Dedifferentiated amniotic fluid mesenchymal stem cell (primary cell): Measurements from ENCODE around the gene CASKIN1.
A peak's percentile ranks its signal among the peaks of the same experiment; 100 is the strongest.
"Not testable (repeated sequence)": the region's sequence is repeated elsewhere in the genome, so short reads cannot be mapped to it uniquely, and the experiment has no call there.

Experiments
- DNase-seq: peaks from one replicate; pipeline ENCODE4 v3.0.0-alpha.2; 2016; ENCODE audit errors: extremely low spot score

The CASKIN1 gene

DNA sequence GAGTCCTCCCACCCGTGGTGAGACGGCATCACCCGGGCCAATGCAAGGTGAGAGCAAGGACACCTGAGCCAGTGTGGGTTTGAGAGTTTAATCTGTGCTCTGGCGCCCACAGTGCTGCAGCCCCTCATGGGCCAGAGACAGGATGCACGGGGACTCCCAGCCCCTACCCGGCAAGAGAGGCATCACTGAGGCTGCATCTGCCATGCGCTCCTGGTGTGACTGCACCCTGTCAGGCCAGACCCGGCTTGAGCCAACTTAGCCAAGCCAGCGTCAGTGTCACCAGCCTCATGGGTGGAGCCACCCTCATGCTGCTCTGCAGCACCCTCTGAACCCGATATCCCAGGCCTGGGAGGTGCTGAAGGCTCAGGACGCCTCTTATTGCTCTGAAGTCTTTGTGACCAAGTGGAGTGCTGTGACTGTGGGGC lies 15.5 kb upstream of the CASKIN1 start:
- no peak for DNase-seq

DNA sequence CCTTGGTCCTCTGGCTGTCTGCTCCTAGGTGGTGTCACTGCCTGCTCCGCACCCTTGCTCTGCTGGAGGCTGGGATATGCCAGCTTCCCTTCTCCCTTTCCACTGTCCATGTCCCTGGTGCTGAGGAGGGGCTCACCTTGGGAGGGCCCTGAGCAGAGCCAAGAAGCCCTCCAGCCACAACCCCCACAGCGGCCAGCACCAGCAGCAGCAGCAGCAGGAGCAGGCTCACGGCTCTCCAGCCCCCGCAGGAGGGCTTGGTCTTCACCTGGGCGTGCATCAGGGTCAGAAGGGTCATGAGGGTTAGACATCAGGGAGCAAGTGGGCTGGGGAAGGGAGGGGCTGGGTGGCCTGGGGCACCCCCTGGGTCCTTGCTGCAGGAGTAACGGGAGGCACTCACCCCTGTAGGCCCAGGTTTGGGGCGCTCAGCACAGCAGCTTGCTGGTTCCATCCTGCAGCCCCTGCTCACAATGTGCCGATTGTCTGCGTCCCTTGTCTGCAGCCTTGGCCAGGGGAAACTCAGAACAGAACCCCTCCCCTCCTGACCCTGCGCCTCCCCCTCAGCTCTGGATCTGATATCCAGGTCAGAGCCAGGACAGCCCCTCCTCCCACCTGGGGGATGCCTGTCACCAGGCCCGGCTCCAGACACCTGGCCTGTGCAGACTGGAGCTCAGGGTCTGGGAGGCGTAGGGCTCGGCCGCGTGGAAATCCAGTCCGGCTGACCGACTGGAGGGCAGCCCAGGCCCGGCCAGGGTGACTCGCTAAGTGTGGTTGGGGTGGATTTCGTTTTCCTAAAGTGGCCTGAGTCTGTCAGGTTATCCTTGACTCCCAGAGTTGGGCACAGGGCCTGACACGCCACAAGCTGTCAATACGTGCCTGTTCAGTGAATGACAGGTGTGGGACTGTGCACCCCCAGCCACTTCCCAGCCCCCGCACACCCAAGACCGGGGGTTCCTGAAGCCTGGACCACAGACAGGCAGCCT lies 14.3 kb upstream of the CASKIN1 start, which contains the start of gene BRICD5:
BRICD5 (minus strand) TSS at position 478 of the 980 bp plus-strand sequence; CDS start at position 448, 30 bp downstream.
- no peak for DNase-seq

DNA sequence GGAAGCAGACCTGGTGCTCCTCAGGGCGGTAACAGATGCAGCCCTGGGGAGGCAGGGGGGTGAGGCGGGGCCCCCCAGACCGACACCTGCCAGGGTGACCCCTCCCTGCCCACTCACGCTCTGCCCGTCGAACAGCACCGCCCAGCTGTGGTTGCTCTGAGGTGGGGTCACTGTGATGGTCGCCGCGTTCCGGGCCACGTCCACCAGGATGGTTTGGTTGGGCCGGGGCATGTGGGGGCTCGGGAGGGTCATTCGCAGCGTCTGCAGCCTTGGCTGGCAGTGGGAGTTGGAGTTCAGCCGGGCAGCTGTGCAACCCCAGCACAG lies 13.6 kb upstream of the CASKIN1 start:
- no peak for DNase-seq

DNA sequence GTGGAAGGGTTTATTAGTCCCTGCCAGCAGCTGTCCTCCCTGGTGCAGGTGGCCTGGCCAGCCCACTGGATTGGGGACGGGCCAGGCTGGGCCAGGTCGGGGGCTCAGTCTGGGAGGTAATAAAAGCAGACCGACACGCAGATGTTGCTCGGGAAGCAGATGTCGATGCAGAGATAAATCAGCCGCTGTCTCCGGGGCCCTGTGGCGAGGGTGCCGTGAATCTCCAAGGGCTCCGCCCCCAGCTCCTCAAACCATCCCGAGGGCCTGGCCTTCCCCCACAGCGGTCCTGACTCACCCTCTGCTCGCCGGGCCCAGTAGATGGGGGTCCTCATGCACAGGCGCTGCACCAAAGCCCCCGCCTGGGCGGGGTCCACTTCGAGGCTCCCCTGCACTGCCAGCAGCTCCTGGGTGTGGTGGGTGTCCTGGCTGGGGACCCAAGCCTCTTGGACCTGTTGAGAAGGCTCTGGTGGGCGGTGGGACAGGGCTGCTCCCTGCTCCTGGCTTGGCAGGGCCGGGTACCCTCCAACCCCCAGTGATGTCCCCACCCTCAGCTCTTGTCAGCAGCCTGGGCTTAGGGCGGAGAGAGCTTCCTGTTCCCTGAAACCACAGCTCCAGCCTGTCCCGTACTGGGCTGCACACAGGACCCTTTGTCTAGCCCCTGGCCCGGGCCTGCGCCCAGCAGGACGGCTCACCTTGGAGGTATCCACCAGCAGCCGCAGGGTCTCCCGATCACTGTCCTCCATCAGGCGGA lies 13.0 kb upstream of the CASKIN1 start:
- no peak for DNase-seq

DNA sequence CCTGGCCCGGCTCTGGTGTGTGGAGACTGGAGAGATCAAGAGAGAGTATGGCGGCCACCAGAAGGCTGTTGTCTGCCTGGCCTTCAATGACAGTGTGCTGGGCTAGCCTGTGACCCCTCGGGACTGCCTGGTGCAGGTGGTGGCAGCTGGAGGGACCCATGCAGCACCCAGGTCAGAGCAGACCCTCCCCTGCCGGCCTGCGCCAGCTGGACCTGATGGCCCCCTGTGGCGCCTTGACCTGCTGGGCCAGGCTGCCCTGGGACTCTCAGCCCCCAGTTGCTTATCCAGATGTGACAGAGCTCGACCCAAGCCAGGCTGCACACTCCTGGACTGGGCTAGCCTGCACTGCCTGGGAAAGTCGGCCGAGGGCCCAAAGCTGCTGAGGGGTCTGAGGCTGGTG lies 12.4 kb upstream of the CASKIN1 start:
- no peak for DNase-seq

DNA sequence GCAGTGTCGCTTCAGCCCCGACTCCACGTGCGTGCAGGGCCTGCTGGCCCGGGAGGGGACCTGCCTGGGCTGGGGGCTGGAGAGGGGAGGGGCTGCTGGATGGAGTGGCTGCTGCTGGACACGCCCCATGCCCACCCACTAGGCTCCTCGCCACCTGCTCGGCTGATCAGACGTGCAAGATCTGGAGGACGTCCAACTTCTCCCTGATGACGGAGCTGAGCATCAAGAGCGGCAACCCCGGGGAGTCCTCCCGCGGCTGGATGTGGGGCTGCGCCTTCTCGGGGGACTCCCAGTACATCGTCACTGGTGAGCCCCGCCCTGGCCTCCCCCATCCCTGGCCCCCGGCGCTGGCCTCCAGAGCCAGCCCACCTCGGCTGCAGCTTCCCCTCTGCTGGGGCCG lies 11.9 kb upstream of the CASKIN1 start:
- DNase-seq = no peak

DNA sequence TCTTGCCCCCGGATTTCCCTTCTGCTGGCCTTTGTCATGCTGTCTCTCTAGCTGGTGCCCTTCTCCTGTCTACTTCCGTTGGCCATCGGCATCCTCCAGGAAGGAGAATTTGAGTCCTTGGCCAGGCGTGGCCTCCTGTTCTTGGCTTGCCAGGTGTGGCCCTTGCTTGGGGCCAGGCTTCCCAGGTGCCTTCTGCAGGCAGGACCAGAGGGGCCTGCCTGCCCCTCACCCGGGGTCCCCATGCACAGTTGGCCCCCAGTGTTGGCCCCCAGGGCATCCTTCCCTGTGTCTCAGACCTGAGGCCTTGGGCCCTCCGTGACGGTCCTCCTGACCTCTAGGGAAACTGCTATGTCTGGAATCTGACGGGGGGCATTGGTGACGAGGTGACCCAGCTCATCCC lies 11.5 kb upstream of the CASKIN1 start:
- DNase-seq = no peak

DNA sequence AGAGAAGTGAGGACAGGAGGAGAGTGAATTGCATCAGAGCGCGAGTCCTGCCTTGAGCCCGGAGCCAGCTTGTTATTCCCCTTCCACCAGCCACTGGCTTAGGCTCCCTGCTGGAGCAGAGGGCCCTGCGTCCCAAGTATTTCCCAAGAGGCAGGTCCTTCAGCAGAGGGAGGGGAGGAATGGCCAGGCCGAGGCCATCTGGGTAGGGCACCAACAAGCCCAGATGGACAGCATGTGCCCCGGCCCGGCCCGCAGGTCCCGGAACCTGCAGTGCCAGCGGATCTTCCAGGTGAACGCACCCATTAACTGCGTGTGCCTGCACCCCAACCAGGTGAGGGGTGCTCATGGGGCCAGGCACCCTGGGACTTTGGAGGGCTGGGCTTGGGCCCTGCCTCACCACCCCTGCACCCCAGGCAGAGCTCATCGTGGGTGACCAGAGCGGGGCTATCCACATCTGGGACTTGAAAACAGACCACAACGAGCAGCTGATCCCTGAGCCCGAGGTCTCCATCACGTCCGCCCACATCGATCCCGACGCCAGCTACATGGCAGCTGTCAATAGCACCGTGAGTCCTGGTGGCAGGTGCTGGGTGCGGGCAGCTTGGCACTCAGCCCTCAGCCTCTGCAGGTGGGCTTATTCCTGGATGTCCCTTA lies 10.5 kb upstream of the CASKIN1 start:
- no peak for DNase-seq

DNA sequence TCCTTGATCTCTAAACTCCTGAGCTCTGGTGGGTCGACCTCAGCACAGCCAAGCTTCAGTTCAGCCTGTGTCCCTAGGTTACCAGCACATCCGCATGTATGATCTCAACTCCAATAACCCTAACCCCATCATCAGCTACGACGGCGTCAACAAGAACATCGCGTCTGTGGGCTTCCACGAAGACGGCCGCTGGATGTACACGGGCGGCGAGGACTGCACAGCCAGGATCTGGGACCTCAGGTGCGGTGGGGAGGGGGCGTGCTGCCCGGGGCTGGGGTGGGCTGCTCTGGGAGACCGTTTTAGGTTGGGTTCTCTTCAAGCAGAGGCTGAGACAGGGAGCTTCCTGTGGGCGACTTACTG lies 10.0 kb upstream of the CASKIN1 start:
- no peak for DNase-seq

DNA sequence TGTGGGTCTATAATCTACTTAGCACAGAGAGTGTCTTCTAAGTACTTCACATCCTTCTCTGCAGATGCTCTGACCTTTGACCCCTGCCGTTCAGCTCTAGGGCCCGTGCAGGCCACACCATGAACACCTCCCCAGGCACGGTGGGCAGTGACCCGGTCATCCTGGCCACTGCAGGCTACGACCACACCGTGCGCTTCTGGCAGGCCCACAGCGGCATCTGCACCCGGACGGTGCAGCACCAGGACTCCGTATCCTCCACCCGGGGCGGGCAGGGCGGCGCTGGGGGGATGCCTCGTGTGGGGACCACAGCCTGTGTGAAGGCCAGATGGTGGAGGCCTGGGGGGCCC lies 9.5 kb upstream of the CASKIN1 start:
- DNase-seq = no peak

DNA sequence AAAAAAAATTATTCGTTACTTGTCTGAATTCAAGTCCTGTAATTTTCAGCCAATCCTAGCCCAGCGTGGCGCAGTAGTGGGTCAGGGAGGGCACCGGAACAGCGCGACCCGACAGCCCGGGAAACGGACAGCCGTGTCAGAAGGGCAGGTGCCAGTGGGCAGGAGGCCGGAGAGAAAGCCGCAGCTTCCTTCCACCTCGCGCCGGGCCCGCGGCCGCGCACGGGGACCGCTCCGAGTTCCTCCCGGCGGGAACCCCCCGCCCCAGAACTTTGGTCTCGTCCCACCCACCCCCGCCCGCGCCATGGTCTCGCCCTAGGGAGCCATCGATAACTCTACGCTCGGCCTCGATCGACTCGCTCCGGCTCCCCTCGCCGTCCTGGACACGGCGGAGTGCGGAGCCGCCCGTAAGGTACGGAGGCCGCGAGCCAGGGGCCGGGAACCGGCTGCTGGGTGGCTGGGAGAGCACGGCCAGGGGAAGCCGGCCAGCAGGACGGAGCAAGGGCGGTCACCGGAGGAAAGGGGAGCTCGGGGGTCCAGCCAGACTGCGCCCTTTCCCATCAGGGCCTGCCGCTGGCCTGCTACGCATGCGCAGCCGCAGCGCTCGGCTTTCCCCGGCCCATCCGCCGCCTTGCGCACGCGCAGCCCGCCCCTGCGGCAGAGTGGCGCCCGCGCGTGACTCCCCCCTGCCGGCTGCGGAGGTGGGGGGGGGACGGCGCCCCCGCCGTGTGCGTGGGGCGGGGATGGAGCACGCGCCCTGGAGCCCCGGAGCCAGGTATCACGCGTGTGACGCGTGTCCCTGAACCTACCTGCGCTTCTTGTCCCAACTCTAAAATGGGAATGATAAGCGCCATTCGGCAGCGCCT lies 8.9 kb upstream of the CASKIN1 start, which contains the start of gene MLST8:
MLST8 (plus strand) TSS at position 351 of the 863 bp plus-strand sequence. CDS start 632 bp downstream, outside the sequence.
- peak; percentile 79 for DNase-seq

DNA sequence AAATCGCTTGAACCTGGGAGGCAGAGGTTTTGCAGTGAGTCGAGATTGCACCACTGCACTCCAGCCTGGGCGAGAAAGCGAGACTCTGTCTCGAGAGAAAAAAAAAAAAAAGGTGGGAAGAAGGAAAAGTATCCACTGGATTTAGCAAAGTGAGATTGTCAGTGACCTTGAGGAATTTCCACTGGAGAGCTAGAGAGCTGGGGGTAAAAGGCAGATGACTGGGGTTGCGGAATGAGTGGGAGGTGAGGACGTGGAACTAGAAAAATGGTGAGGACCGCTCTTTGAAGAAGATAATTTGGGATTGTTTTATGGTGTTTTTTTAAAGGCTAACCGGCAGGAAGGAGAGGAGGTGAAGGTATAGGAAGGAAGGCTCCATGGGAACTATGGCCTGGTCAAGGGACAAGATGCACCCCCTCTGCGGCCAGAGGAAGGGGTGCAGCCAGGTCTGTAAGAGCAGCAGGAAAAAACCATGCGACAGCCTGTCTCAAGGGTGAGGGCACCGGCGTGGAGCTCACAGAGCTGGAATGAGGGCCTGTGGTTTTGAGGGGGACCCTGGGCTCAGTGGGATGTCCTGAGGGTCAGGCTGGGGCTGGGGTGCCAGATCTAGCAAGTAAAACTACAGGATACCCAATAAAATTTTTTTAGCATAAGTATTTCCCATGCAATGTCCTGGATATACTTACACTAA lies 8.2 kb upstream of the CASKIN1 start:
- DNase-seq = no peak

DNA sequence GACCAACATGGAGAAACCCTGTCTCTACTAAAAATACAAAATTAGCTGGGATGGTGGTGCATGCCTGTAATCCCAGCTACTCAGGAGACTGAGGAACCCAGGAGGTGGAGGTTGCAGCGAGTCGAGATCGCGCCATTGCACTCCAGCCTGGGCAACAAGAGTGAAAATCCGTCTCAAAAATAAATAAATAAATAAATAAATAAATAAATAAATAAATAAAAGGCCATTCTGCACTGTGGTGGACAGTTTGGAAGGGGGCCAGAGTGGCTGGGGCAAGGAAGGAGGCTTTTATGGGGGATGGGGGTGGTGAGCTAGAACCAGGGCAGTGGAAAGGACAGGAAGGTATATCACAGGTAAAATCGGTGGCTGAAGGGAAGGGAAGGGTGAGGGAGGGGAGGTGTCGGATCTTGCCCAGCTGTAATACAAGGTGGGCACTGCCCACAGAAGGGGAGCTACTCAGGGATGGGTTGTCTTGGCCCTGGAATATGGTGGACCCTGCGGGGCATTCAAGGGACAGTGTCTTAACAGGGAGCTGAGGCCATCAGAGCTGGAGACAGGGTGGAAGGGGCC lies 6.8 kb upstream of the CASKIN1 start:
- not testable (repeated sequence) for DNase-seq

DNA sequence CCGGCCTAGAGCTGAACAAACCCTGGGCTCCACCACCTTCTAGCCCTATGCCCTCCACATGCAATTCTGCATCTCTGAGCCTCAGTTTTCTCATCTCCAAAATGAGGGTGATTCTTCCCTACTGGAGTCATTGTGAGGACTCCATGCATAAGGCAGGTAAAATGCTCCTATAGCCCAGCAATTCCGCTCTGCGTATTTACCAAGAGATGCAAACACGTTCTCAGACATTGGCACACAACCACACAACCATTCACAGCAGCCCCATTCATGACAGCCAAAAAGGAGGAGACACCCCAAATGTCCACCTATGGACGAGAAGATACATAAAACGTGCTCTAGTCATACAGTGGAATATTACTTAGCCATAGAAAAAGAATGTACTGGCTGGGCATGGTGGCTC lies 3.9 kb upstream of the CASKIN1 start:
- DNase-seq = no peak

DNA sequence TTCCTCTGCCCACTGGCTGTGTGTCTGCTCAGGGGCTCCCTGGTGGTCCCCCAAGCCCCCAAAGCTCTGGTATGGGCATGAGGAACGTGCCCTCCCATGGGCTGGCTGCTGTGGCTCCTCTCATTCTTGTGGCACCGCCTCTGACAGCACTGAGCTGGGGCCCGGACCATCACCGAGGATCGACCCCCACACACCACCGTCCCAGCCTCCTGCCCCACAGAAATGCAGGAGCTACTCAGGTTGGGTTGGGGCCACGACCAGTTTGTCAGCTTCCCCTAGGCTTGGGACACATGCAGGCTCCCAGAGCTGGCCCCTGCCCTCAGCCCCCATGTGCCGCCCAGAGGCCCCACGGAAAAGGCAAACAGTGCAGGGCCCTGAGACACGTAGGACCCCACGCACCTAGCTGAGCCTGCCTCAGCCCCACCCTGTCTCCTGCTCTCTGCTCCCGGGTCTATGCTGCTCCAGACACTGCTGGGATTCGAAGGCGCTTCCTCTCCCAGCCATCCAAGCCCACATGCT lies 3.3 kb upstream of the CASKIN1 start:
- no peak for DNase-seq

DNA sequence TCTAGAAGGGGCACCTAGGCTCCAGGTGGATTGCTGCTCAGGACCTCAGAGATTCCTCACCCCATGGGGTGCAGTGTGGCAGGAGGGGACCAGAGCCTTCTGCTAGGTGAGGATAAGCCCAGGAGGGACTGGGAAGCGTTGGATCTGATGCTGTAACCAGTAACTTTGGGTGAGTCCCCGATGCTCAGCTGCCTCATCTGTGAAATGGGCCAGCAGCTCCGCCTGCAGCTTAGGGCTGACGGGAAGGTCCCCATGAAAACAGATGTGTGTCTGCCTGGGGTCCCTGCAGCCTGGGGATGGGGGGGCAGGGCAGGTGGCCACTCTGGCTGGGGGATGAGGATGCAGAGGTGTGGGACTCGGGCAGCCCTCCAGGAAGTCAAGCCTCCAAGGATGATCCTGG lies 2.7 kb upstream of the CASKIN1 start:
- DNase-seq = no peak

DNA sequence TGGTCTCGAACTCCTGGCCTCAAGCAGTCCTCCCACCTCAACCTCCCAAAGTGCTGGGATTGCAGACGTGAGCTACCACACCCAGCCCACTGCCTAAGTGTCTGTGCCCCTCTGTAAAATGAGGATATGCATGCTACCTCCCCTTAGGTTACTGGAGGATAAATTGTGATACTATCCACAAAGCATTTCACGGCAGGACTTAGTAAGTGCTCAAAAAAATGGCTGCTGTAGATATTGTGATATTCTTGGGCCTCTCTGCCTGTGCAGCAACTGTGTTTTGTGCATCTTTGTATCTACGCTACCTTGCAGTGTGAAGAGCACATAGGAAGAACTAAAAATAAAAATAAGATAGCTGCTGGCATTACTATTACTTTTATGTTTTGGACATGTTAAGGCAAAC lies 1.9 kb upstream of the CASKIN1 start:
- no peak for DNase-seq

DNA sequence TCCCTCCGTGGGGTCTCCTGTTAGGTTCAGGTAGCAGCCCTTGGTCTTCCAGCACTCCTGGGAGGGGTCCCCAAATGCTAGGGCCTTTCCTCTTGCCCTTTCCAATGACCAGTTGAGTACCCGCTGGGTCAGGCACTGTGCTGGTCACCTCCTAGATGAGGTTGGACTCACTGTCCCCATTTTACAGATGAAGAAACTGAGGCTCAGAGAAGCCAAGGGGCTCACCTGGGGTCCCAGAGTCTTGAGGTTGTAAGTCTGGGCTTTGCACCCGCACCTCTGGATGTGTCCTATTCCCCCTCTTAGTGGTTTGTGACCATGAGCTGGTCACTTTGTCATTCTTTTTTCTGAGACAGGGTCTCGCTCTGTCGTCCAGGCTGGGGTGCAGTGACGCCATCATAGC lies 1.4 kb upstream of the CASKIN1 start:
- no peak for DNase-seq

DNA sequence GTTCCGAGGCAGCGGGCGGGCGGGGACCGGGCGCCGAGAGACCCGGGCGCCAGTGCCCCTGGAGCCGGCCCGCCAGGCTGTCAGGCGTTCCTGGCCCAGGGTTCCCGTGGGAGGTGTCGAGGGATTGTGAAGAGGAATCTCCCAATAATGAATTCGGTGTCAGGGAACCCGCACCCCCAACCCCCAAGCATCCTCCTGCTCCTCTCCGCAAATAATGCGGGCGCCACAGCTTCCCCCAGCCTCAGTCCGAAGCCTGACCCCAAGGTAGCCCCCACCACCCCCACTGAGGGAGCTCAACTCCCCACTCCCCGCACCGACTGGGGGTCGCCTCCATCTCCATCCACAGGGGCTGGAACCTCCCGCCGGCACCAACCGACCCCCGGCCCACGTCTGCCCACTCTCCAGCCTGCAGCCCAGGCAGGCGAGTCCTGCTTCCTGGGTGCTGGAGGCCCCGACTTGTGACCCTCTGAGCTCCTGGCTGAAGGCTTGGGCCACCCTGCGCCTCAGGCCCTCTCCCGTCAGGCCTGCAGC lies 641 bp upstream of the CASKIN1 start:
- DNase-seq = no peak
